B cell (primary cell): ENCODE measurements around the gene ARSI. TPM values are rescaled to one million over a fixed set of nuclear protein-coding genes. Genes with fewer than 3 reads are reported as not detected.

Experiments used
- ATAC-seq: fragments of 200-7000 bp; cut with Tn5 transposase; one replicate; pipeline ENCODE4 v1.10.0; 2021; ENCODE audit warnings: low read depth, mild to moderate bottlenecking, moderate number of reproducible peaks, moderate library complexity
- CTCF ChIA-PET: fragments of 350-600 bp; sonication (Branson Sonifier 250); formaldehyde crosslinking; loops from one replicate; lab custom pipeline; 2021; ENCODE audit warnings: antibody characterized with exemption, inconsistent platforms; lab: Charles Lee
- POLR2A ChIA-PET: fragments of 350-600 bp; sonication (Branson Sonifier 250); formaldehyde crosslinking; loops from one replicate; lab custom pipeline; 2021; ENCODE audit warnings: antibody characterized with exemption; lab: Charles Lee
- DNase-seq: peaks from one replicate; pipeline ENCODE4 v3.0.0; 2013
- H2AFZ ChIP-seq: 2 replicates; pipeline ENCODE4 v1.6.1; 2012; ENCODE audit warnings: mild to moderate bottlenecking, low read depth, low read length; ENCODE audit not compliant: insufficient read depth, poor library complexity, severe bottlenecking
- H3K27ac ChIP-seq, 2 donors: 1 replicate in 1 of 2; 2 replicates in 1 of 2; pipeline ENCODE4 v1.5.1; 2012 to 2013; ENCODE audit warnings: low read length in 2 of 2, mild to moderate bottlenecking in 2 of 2, moderate library complexity in 1 of 2
- H3K27me3 ChIP-seq, 4 experiments: fragments of 200-600 bp in 1 of 4; sonication (generic) in 1 of 4; replicated peaks in 1 of 4; 1 replicate in 2 of 4; 2 replicates in 2 of 4; pipeline versions ENCODE4 v1.6.1 to v1.7.0; 2013 to 2016; ENCODE audit warnings: low read length in 3 of 4, mild to moderate bottlenecking in 2 of 4, mixed read lengths in 1 of 4, moderate library complexity in 1 of 4; ENCODE audit not compliant: insufficient read depth in 4 of 4, control insufficient read depth in 3 of 4; ENCODE audit errors: control extremely low read depth in 1 of 4
- H3K36me3 ChIP-seq, 2 experiments: replicated peaks in 1 of 2; 1 replicate in 1 of 2; 2 replicates in 1 of 2; pipeline versions ENCODE4 v1.6.1 to v1.7.1; 2013; ENCODE audit warnings: low read length in 1 of 2; ENCODE audit not compliant: insufficient read depth in 2 of 2, control insufficient read depth in 1 of 2; ENCODE audit errors: control extremely low read depth in 1 of 2, extremely low read depth in 1 of 2
- H3K4me1 ChIP-seq, 2 donors: fragments of 200-600 bp in 1 of 2; sonication (generic) in 1 of 2; 1 replicate in 1 of 2; 2 replicates in 1 of 2; pipeline versions ENCODE4 v1.5.1 to v1.6.1; 2013 to 2017; ENCODE audit warnings: low read length in 2 of 2; ENCODE audit not compliant: control insufficient read depth in 2 of 2, insufficient read depth in 2 of 2
- H3K4me2 ChIP-seq: replicated peaks from 2 replicates; pipeline ENCODE3; 2012; ENCODE audit warnings: mild to moderate bottlenecking, low read depth, low read length; ENCODE audit not compliant: poor library complexity, severe bottlenecking
- H3K4me3 ChIP-seq, 5 experiments: fragments of 200-600 bp in 1 of 5; sonication (generic) in 1 of 5; 1 replicate in 3 of 5; 2 replicates in 2 of 5; pipeline versions ENCODE4 v1.5.1 to v1.7.0; 2011 to 2016; ENCODE audit warnings: low read length in 4 of 5, mild to moderate bottlenecking in 4 of 5, low read depth in 2 of 5, control low read depth in 1 of 5, moderate library complexity in 1 of 5; ENCODE audit not compliant: insufficient read depth in 1 of 5; ENCODE audit errors: control extremely low read depth in 1 of 5, extremely low read depth in 1 of 5
- H3K79me2 ChIP-seq: fragments of 200-600 bp; sonication (generic); one replicate; pipeline ENCODE4 v1.6.0; 2016; ENCODE audit warnings: low read length; ENCODE audit not compliant: control insufficient read depth, insufficient read depth
- H3K9ac ChIP-seq: fragments of 200-600 bp; sonication (generic); 2 replicates; pipeline ENCODE4 v1.6.1; 2017; ENCODE audit warnings: mild to moderate bottlenecking, low read length, moderate library complexity
- H3K9me3 ChIP-seq, 3 donors: one replicate each; pipeline versions ENCODE4 v1.6.1 to v1.7.1; 2013; ENCODE audit warnings: low read length in 2 of 3; ENCODE audit not compliant: control insufficient read depth in 2 of 3, insufficient read depth in 1 of 3; ENCODE audit errors: control extremely low read depth in 1 of 3
- H4K20me1 ChIP-seq: 2 replicates; pipeline ENCODE4 v1.6.0; 2012; ENCODE audit warnings: mild to moderate bottlenecking, low read length; ENCODE audit not compliant: insufficient read depth, control insufficient read depth, poor library complexity, severe bottlenecking
- H3K27ac Mint-ChIP-seq: one replicate; pipeline ENCODE4 v1.8.0; 2021; ENCODE audit warnings: mixed read lengths
- H3K27me3 Mint-ChIP-seq: one replicate; pipeline ENCODE4 v1.8.0; 2021; ENCODE audit warnings: mixed read lengths
- H3K4me1 Mint-ChIP-seq: one replicate; pipeline ENCODE4 v1.8.0; 2021; ENCODE audit warnings: mixed read lengths
- H3K4me3 Mint-ChIP-seq: one replicate; pipeline ENCODE4 v1.8.0; 2021; ENCODE audit warnings: mixed read lengths
- H3K9me3 Mint-ChIP-seq: one replicate; pipeline ENCODE4 v1.8.0; 2022; ENCODE audit warnings: mixed read lengths; ENCODE audit not compliant: insufficient read depth
- EZH2 ChIP-seq: IDR thresholded peaks from 2 replicates; pipeline ENCODE4 v1.6.1; 2012; ENCODE audit warnings: borderline replicate concordance, low read depth, mild to moderate bottlenecking, moderate library complexity, low read length; ENCODE audit not compliant: insufficient read depth, poor library complexity, severe bottlenecking
- WGBS: methylation state at CpG from one replicate; pipeline ENCODE4 v1.1.5; 2013; ENCODE audit warnings: missing lambda C conversion rate; ENCODE audit not compliant: insufficient coverage; 5-methylcytosine and 5-hydroxymethylcytosine counted together
- intact Hi-C: fragments of 100-400 bp; cut with micrococcal nuclease; formaldehyde crosslinking; loops from one replicate; pipeline ENCODE4 v1.10.0; 2022
- polyA plus RNA-seq: library from polyadenylated mRNA; depleted of rRNA; stranded (reverse); fragments of >200 nt; gene quantifications from 2 replicates; pipeline ENCODE4 v1.2.3, GENCODE V29; 2012
- total RNA-seq, 2 donors: library from RNA; stranded (reverse); fragments of 120-200 nt in 1 of 2; gene quantifications; 1 replicate in 1 of 2; 2 replicates in 1 of 2; pipeline versions ENCODE4 v1.2.3 to v1.2.4, GENCODE V29; 2013 to 2022
- TF ChIP-seq, protein P1 (sequence below): fragments of 200-600 bp; IDR thresholded peaks from one replicate; pipeline ENCODE4 v1.8.0; 2022; ENCODE audit warnings: antibody characterized with exemption, mild to moderate bottlenecking

Gene ARSI
- total and polyA plus RNA-seq, 2 donors (not counting 1 experiment from before 2014, with no cell fraction given): not detected

DNA sequence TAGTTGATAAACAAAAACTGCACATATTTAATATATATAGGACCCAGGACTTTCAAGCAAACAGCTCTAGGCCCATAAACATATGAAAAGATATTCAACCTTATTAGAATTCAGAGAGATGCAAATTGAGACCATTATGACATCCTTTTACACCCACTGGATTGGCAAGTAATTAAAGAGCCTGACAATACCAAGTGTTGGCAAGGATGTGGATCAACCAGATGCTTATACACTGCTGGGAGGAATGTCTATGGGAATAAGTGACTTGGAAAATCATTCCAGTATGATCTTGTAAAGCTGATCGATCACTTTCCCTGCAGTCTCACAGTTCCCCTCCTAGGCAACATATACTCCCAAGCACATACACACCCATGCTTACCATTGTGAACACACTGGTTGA is 39.3 kb upstream of the ARSI start:
- H3K9me3 Mint-ChIP-seq: no peaks in the 10 kb centered on the region
- no peaks in the 10 kb centered on the region for H3K4me1 ChIP-seq
- H3K9me3 ChIP-seq: peaks cover 0 to 4% (median 0%) of the 10 kb centered on the region in 3 donors
- no peaks in the 10 kb centered on the region for H3K27me3 ChIP-seq
- DNase-seq (no peak), ATAC-seq (no peak)
- H2AFZ ChIP-seq: no peak overlapping the region
- no peaks in the 10 kb centered on the region for H3K79me2 ChIP-seq
- H3K4me1 Mint-ChIP-seq: no peaks in the 10 kb centered on the region
- H3K27ac Mint-ChIP-seq: no peak overlapping the region
- H3K27ac ChIP-seq: no peak overlapping the region
- no peak for TF ChIP-seq EZH2
- TF ChIP-seq, protein P1, sequence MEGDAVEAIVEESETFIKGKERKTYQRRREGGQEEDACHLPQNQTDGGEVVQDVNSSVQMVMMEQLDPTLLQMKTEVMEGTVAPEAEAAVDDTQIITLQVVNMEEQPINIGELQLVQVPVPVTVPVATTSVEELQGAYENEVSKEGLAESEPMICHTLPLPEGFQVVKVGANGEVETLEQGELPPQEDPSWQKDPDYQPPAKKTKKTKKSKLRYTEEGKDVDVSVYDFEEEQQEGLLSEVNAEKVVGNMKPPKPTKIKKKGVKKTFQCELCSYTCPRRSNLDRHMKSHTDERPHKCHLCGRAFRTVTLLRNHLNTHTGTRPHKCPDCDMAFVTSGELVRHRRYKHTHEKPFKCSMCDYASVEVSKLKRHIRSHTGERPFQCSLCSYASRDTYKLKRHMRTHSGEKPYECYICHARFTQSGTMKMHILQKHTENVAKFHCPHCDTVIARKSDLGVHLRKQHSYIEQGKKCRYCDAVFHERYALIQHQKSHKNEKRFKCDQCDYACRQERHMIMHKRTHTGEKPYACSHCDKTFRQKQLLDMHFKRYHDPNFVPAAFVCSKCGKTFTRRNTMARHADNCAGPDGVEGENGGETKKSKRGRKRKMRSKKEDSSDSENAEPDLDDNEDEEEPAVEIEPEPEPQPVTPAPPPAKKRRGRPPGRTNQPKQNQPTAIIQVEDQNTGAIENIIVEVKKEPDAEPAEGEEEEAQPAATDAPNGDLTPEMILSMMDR: no peak
- H4K20me1 ChIP-seq: no peaks in the 10 kb centered on the region
- no peak overlapping the region for H3K4me2 ChIP-seq
- no peak overlapping the region for H3K9ac ChIP-seq
- H3K4me3 ChIP-seq: no peak overlapping the region
- intact Hi-C loops: no loop called here
- H3K36me3 ChIP-seq: no peaks in the 10 kb centered on the region
- CTCF ChIA-PET: interaction anchor here (0.6 kb wide), 1 partner anchor 9 kb away, joined by 4 read pairs; no protein-coding TSS in a partner anchor
- WGBS: no CpG with 5 or more reads among the region's 1 CpG
- no peaks in the 10 kb centered on the region for H3K27me3 Mint-ChIP-seq
- POLR2A ChIA-PET: no interaction called here
- no peak overlapping the region for H3K4me3 Mint-ChIP-seq

- Mint-ChIP-seq H3K4me1 (no peaks in the 10 kb centered on the region), H3K27ac (no peak overlapping the region), H3K27me3 (no peaks in the 10 kb centered on the region), H3K9me3 (no peaks in the 10 kb centered on the region), H3K4me3 (no peak overlapping the region)
- ChIA-PET POLR2A (no interaction called here), CTCF (no interaction called here)
- Histone ChIP-seq H3K27me3 (no peaks in the 10 kb centered on the region), H3K4me2 (no peak overlapping the region), H3K36me3 (no peaks in the 10 kb centered on the region), H4K20me1 (no peaks in the 10 kb centered on the region), H3K4me3 (no peak overlapping the region), H3K4me1 (no peaks in the 10 kb centered on the region), H3K27ac (no peak overlapping the region), H2AFZ (no peak overlapping the region), H3K79me2 (no peaks in the 10 kb centered on the region), H3K9me3 (peaks cover 0 to 4% (median 0%) of the 10 kb centered on the region in 3 donors), H3K9ac (no peak overlapping the region)
- no peak for DNase-seq
- 94% methylated on average over 4 of the region's 4 CpGs for WGBS
- no peak for ATAC-seq
- TF ChIP-seq EZH2: no peak
- TF ChIP-seq, protein P1: no peak
- intact Hi-C loops: no loop called here
Observed at GRCh38 chr5:150341331-150341730, 38.6 kb upstream of the ARSI start.
